Amygdala (tissue), 56 donors: ENCODE data around the gene SULT4A1.
"Not testable (repeated sequence)": the region's sequence is repeated elsewhere in the genome, so short reads cannot be mapped to it uniquely, and the experiment has no call there.

ENCODE experiments used
- DNase-seq, 56 donors: peaks; one replicate each; lab custom pipeline; 2025; lab: John Stamatoyannopoulos, UW

The SULT4A1 gene

GRCh38 chr22:43888740-43889139, 26.4 kb upstream of the SULT4A1 start:
- DNase-seq: no peak

- DNase-seq: no peak
Measured at GRCh38 chr22:43887391-43887790, 25.1 kb upstream of the SULT4A1 start.

GRCh38 chr22:43886231-43886630, 23.9 kb upstream of the SULT4A1 start:
- DNase-seq: no peak

- no peak for DNase-seq
Measured at GRCh38 chr22:43885786-43886185, 23.5 kb upstream of the SULT4A1 start.

GRCh38 chr22:43885319-43885671, 23.0 kb upstream of the SULT4A1 start:
- no peak for DNase-seq

- peak in 19 of 56 donors; percentile 5 to 61 (median 18) for DNase-seq
Measured at GRCh38 chr22:43884600-43885318, 22.4 kb upstream of the SULT4A1 start.

GRCh38 chr22:43883719-43884415, 21.6 kb upstream of the SULT4A1 start:
- DNase-seq: no peak

- DNase-seq: peak in 3 of 56 donors; percentile 10 to 19 (median 12)
Measured at GRCh38 chr22:43883012-43883661, 20.8 kb upstream of the SULT4A1 start.

GRCh38 chr22:43882122-43882767, 19.9 kb upstream of the SULT4A1 start:
- DNase-seq: no peak

- DNase-seq: no peak
Measured at GRCh38 chr22:43881091-43882061, 19.1 kb upstream of the SULT4A1 start.

- DNase-seq: no peak
Measured at GRCh38 chr22:43880541-43880991, 18.3 kb upstream of the SULT4A1 start.

GRCh38 chr22:43879901-43880540, 17.7 kb upstream of the SULT4A1 start:
- DNase-seq: no peak

- no peak for DNase-seq
Measured at GRCh38 chr22:43878831-43879550, 16.7 kb upstream of the SULT4A1 start.

GRCh38 chr22:43878079-43878795, 15.9 kb upstream of the SULT4A1 start:
- no peak for DNase-seq

GRCh38 chr22:43876866-43877509, 14.7 kb upstream of the SULT4A1 start:
- DNase-seq: no peak

- DNase-seq: no peak
Measured at GRCh38 chr22:43869799-43870198, 7.5 kb upstream of the SULT4A1 start.

- not testable (repeated sequence) for DNase-seq
Measured at GRCh38 chr22:43869001-43869400, 6.7 kb upstream of the SULT4A1 start.
